ENCODE measurements around the gene OR1J2.

OR1J2 gene

DNA sequence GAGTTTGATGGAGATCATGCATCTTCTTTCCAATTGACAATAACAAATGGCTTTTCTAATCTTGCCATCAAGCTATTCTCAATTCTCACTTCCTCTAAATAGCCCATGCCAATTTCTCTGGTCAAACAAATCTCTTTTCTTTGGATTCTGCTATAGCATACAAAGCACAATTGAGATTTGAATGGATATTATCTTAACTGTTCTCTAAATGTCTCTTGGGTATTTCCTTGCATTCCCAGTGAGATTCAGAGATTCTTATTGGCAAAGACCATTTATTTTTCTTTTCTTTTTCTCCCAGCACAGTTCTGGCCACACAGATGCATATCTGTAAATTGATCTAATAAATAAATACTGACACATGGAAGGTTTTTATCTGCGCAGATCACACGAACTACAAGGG, 42.2 kb downstream of the OR1J2 start, which contains the start of gene OR1N2:
Gene OR1N2, plus strand, starts transcription at position 301 of the 400 bp plus-strand sequence. CDS start 100 bp downstream, outside the sequence.
- no peak for DNase-seq
